DMS79 (cell line): ENCODE measurements around the gene CD200.
"Not testable (repeated sequence)": the region's sequence is repeated elsewhere in the genome, so short reads cannot be mapped to it uniquely, and the experiment has no call there.

Experiments
- DNase-seq: peaks from one replicate; lab custom pipeline; 2025; lab: John Stamatoyannopoulos, UW

The CD200 gene

DNA sequence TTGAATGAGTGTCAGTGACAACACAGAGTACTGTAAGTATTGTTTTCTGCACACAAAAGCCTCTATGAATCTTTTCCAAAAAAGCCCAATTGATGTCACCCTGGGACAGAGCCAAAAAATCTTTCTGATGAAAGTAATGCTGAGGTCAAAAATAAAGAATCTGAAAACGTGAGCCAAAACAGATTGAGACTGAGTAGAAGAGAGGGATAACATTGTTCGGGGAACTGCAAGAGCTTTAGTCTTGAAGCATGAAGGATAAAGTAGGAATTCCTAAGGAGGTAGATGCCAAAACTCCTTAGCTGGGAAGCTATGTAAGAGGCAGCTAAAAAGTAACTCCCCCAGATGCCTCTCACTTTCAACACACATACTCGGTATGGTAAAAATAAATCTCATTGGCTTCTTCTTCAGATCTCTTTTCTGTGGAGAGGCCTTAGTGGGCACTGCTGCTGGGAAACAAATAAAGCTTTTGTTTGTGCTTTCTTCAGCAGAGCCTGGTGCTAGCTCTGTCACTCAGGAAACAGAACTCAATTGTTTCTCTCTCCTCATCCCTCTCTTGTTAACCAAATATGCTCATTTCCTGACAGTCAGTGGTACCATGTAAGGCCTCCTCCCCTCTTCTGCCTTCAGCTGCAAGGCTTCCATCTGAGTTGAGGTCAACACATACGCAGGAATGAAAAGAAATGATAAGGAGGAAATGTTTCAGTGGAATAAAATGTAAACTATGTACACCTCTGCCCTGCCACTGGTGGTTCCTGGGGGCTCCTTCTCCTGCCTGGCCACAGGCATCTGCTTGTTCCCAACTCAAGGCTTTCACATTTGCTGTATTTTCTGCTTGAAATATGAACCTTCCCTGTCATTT is 58.1 kb downstream of the CD200 start:
- no peak for DNase-seq

DNA sequence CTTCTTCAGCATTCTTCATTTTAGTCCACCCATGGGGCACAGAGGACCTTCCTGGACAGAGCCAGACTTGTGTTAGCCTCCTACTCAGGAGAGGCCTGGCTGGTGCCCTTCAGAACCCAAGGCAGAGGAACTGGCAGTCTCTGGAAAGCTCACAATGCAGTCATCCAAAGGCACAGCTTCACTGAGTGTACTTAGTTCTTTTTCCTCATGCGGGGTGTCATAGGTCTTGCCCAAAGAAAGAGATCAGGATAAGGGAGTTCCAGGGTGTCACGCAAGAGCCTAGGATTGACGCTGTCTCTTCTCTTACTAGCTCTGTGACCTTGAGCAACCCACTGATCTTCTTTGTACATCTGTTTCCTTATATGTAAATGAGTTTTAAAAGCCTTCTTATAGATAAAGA is 58.7 kb downstream of the CD200 start:
- DNase-seq: no peak

DNA sequence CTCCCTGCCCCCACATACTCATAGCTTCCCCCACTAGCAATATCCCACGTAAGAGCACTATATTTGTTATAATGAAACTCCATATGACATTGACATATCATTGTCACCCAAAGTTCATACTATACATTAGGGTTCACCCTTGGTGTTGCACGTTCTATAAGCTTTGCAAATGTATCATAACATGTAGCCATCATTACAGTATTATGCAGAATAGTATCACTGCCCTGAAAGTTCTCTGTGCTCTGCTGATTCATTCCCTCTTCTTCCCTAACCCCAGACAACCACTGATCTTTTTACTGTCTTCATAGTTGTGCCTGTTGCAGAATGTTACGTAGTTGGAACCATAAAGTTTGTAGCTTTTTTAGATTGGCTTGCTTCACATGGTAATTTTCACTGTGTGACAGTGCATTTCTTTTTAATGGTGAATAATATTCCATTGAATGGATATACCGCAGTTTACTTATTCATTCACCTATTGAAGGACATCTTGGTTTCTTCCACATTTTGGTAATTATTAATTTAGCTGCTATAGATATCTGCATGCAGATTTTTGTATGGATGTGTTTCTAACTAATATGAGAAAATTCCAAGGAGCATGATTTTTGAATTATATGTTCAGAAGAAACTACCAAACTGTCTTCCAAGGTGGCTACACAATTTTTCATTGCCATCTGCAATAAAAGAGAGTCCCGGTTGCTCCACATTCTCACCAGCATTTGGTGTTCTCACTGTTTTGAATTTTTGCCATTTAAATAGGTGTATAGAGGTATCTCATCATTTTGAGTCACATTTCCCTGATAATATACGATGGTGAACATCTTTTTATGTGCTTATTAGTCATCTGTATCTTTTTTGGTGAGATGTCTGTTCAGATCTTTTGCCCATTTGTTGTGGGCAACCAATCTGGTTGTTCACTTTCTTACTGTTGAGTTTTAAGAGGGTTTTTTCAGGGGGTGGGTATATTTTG is 59.7 kb downstream of the CD200 start:
- no peak for DNase-seq

DNA sequence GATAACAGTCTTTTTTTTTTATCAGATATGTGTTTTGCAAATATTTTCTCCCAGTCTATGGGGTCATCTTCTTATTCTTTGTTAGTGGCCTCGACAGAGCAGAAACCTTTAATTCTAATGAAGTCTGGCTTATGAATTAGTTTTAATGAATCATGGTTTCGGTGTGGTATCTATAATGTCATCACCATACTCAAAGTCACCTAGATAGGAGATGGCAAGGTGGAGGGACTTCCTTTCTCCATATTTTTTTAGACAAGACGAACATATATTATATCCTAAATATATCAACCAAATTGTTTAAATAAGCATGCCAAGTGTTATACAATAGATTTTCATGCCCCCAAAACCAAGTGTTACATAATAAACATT is 60.4 kb downstream of the CD200 start:
- DNase-seq: no peak

DNA sequence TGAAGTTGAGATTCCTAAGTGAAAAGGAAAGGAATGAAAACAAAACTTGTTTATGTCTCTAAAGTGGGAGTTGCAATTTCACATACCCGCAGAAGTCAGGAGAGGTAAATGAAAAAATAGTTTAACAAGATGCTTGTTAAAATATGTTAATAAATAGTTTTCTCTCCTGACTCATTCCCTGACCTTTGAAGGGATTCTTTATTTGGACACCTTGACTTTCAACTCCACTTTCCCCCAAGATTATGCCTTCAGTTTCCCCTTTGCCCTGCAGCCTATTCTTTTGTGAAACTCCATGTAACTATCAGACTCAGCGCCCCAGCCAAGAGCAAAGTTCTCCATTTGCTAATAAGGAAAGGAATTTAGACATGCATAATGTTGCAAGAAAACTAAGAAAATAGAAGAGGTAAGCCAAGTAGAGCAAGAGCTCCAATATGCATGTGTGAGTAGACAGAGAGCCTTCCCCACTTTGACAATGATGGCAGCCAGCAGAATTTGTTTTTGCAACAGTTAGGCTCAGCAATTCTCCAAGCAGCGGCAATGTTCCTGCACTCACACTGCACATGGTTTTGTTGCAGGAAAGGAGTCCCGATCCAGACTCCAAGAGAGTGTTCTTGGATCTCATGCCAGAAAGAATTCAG is 61.2 kb downstream of the CD200 start:
- no peak for DNase-seq

DNA sequence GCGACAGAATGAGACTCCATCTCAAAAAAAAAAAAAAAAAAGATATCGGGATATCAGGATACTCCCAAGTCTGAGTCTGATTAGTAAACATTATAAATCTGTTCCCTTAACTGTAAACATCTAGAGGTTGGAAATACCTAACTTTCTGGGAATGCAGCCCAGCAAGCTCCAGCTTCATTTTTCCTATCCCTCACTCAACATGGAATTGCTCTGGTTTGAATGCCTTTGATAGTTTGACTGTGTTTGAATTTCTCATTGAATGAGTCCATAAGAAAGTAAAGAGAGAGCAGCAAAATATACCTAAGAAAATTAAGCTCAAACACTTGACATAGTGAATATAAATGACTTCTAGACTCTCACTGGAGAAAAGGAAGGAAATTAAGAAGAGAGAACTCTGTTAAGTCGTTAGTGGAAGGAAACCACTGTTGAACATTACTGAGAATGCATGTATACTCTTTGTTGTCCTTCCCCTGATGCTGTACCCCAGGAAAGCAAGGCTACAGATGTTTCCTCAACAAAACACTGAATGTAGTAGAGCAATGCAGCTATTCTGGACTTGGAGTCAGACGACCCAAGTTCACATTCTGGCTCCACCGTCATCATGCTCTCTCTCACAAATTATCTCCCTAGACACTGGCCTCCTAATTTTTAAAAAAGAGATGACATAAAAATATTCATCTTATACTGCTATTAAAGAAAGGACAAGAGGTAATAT is 62.4 kb downstream of the CD200 start:
- DNase-seq: no peak

DNA sequence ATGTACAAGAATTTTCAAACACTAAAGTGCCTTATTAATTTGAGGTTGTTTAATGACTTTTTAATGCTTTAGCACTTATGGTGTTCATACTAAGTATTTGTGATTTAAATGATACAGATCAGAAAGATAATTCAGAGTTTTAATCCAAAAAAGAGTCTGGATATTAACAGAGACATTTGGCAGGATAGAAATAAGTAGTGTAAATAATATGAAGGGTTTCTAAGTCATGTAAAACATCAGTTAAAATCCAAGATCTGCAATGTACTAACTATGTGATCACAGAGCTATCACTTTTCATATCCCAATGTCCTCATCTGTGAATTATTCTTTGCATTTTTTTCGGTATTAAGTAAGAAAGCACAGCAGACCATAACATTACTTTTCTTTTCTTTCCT is 62.9 kb downstream of the CD200 start:
- DNase-seq: no peak

DNA sequence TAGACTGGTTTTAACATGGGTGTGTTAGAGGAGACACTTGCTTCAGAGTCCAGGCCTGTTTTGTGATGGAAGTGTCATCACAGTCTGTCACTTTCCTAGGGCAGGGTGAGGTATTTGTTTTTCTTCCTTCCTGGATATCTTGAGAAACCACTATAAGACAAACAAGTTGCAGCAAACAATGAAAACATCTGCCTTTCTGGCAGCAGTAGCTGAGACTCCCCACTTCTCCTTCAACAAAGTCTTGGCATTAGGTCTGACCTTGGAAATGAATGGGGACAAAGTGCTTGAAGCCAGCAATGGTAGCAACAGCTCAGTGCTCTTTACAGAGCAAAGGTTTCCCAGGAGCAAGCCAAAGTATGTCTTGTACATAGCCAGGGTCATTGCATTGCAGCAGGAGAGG is 64.6 kb downstream of the CD200 start:
- DNase-seq: no peak

DNA sequence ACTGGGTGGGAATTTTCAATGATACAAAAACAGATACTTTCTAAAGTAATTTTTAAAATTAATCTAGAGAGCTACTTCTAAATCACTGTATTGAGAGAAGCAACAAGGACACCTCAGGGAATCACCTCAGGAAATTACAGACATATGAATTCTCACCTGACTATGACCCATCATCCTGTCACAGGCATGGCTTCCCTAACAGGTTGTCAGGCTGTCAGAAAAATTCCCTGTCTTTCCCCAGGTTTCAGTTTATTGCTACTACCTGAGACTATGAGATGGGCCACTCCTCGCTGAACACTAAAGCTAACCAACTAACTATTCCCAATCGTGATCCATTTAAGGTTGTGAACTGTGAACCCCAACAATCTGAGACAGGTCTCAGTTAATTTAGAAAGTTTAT is 66.1 kb downstream of the CD200 start:
- DNase-seq: no peak

DNA sequence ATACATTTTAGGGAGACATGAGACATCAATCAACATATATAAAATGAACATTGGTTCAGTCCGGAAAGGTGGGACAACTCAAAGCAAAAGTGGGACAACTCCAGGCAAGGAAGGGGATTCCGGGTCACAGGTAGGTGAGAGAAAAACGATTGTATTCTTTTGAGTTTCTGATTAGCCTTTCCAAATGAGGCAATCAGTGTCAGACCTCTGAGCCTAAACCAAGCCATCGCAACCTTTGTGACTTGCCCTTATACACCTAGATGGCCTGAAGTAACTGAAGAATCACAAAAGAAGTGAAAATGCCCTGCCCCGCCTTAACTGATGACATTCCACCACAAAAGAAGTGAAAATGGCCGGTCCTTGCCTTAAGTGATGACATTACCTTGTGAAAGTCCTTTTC is 66.6 kb downstream of the CD200 start:
- not testable (repeated sequence) for DNase-seq

DNA sequence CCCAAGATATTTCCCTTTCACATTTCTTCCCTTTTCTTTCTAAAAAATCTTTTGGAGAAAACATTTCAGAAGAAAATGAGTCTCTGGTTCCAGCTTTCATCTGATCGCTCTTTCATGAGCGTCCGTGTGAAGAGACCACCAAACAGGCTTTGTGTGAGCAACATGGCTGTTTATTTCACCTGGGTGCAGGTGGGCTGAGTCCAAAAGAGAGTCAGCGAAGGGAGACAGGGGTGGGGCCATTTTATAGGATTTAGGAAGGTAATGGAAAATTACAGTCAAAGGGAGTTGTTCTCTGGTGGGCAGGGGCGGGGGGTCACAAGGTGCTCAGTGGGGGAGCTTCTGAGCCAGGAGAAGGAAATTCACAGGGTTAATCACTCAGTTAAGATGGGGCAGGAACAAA is 67.4 kb downstream of the CD200 start:
- not testable (repeated sequence) for DNase-seq

DNA sequence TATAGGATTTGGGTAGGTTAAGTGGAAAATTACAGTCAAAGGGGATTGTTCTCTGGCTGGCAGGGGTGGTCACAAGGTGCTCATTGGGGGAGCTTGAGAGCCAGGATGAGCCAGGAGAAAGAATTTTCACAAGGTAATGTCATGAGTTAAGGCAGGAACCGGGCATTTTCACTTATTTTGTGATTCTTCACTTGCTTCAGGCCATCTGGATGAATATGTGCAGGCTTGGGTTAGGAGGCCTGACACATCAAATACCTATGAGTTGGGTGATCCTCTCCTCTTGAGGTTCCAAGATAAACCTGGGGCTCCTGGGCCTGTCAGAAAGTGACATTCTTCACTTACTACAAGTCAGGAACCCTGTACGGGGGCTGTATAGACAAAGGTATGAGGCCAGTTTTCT is 68.7 kb downstream of the CD200 start:
- DNase-seq: no peak

DNA sequence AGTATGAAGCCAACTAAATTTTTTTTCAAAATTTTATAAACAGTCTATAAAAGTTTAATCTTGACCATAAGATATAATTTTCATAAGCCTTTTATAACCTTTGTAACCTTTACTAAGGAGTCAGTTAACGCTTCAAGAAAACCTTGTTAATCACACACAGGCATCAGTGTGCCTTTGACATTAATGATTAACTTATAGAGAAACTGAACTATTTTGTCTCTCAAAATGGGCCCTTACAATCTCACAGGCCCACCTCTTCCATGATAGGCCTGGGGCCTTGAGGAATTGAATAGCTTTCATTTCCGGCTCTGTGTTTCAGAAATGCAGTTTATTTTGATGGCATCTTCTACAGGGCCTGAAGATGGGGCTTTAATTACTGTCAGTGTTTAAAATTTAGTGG is 70.1 kb downstream of the CD200 start:
- no peak for DNase-seq

DNA sequence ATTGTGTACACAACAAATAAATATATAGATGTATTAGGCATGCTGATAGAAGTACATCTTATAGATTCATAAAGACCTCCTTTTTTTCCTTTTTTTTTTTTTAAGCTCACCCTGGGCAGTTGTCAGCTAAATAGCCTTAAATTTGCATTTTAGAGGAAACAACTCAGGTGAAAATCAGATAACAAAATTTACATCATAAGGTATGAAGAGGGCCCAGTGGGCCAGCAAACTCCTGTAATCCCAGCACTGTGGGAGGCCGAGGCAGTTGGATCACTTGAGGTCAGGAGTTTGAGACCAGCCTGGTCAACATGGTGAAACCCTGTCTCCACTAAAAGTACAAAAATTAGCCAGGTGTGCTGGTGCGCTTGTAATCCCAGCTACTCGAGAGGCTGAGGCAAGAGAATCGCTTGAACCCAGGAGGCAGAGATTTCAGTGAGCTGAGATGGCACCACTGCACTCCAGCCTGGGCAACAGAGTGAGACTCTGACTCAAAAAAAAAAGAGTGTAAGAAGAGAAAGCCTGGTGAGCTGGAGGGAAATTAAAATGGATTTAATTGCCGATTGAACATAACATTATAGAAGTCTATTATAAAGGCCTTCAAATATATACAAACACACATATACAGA is 72.1 kb downstream of the CD200 start:
- not testable (repeated sequence) for DNase-seq

DNA sequence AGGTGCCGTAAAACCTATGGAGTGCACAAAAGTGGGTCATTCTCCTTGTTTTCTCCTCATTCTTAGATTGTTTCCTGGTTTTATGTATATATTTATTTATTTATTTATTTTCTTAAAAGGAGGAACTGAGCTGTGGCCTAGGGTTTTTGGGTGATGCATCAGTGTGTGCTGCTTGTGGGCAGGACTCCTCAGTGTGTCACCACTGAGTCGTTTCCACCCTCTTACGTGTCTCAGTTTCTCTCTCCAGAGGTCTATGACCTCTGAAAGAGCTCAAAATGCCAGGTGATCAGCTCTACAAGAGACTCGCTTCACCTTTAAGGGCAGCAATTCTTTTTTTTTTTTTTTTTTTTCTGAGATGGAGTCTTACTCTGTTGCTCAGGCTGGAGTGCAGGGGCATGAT is 72.9 kb downstream of the CD200 start:
- DNase-seq: no peak

DNA sequence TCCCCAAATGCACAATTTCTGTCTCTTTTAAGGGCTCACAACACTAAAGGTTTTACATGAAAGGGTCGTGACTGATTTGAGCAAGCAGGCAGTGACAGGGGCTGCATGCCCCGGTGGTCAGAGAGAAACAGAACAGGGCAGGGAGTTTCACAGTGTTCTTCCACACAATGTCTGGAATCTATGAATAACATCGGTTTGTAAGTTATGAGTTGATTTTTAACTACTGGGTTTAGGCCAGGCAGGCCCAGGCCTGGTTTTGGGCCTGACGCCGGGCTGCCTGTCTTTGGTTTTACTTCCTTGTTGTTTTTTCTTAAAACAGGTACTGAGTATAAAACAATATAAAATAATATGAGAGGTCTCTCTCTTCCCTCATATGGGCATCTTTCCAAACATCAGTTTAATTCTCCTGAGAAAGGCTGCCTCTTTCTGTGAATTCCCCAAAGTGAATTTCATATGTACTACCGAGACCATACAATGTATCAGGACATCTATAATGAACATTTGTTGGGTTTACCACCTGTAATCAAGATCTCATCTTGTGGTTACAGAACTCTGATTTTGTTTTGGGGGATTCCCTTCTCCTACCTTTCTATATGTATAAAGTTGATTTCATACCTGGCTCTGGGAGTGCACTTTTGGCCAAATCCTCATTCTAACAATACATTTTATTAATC is 74.4 kb downstream of the CD200 start:
- no peak for DNase-seq

DNA sequence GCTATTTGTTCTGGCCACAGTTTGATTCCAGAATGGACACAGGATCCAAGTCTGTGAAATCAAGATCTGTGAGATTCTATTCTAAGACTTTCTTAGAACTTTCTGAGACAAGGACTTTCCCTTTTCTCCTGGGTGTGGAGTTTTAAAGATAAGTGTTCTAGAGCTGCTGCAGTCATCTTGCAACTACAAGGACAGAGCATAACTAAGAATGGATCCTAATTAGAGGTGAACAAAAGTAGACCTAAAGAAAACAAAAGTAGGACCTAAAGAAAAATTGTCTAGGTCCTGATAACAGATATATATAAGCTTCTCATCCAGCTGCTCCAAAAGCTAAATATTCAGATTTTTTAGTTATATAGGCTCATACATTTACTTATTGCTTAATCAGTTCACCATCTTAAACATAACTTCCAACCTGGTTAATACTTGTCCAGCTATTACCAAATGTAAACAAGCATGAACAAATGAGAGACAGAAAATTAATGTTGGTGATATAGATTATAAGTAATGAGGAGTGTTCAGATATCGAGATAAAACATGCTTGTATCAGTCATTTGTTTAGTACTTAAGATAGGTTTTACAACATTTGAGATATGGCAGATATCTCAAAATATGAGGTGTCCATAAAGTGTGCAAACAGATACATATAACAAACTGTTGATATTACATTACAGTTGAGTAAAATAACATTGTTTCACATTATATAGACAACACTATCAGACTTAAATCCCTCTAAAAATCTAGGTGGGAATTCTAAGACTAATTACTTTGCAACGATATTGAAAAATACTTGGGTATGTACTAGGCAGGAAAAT is 75.1 kb downstream of the CD200 start:
- DNase-seq: no peak

DNA sequence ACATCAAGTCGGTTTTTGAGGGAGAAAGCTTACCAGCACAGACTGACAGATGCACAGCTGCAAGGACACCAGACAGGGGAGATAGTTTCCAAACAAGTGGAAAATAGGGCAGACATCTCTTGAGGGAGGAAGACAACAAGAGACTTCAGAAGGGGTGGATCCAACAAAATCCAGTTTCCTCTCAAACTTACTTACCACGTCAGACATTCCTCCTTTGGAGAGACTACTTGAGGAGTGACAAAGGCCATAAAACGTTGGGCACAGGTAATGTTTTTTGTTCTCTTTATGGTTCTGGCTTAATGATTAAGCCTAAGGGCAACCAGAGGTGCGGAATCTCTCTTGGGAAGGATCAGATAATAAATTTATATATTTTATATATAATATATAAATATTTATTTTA is 76.1 kb downstream of the CD200 start:
- no peak for DNase-seq

DNA sequence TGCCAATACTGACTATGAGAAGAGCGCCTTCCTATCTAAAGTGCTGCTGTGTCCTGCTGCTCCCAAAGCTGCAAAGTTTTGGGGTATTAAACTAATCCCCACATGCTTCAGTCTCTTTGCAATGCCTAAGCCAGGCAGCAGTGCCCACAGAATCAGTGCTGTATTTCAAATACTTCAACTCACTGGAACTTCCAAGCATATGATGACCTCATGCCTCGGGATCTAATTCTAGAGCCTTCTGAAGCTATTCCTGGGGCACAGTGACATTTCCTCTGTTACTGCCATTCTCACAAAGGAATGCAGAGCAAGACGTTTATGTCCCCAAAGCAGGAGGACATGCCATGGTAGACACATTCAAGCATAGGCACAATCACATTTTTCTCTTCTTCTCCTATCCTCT is 78.5 kb downstream of the CD200 start:
- DNase-seq: no peak
